Lung (tissue), 12 donors: ENCODE data around the gene ZNRD2. TPM values are rescaled to one million over a fixed set of nuclear protein-coding genes. Genes with fewer than 3 reads are reported as not detected.
A peak's percentile ranks its signal among the peaks of the same experiment; 100 is the strongest.

ENCODE experiments used
- ATAC-seq: fragments of 200-7000 bp; cut with Tn5 transposase; one replicate; pipeline ENCODE4 v1.9.1; 2020; ENCODE audit warnings: moderate number of reproducible peaks; ENCODE audit not compliant: insufficient read depth, low FRiP score
- DNase-seq, 3 donors: peaks; one replicate each; pipeline ENCODE4 v3.0.0-alpha.2; 2013 to 2017
- H3K27ac ChIP-seq, 2 donors: one replicate each; pipeline ENCODE4 v1.5.1; 2013; ENCODE audit warnings: mild to moderate bottlenecking in 2 of 2, moderate library complexity in 2 of 2, control low read depth in 1 of 2, inconsistent platforms in 1 of 2, low read depth in 1 of 2, low read length in 1 of 2
- H3K27me3 ChIP-seq, 3 donors: one replicate each; pipeline ENCODE4 v1.5.1; 2013; ENCODE audit warnings: low read length in 2 of 3; ENCODE audit not compliant: control insufficient read depth in 3 of 3, insufficient read depth in 3 of 3
- H3K36me3 ChIP-seq, 4 donors: one replicate each; pipeline ENCODE4 v1.5.1; 2013; ENCODE audit warnings: low read length in 4 of 4, mild to moderate bottlenecking in 1 of 4, moderate library complexity in 1 of 4; ENCODE audit not compliant: control insufficient read depth in 4 of 4, insufficient read depth in 4 of 4
- H3K4me1 ChIP-seq, 5 donors: one replicate each; pipeline ENCODE4 v1.5.1; 2013; ENCODE audit warnings: low read length in 5 of 5, mild to moderate bottlenecking in 2 of 5, moderate library complexity in 1 of 5; ENCODE audit not compliant: control insufficient read depth in 5 of 5, insufficient read depth in 5 of 5
- H3K4me3 ChIP-seq: one replicate; pipeline ENCODE4 v1.5.1; 2013; ENCODE audit warnings: mild to moderate bottlenecking, control low read depth, moderate library complexity
- H3K9ac ChIP-seq, 2 donors: one replicate each; pipeline ENCODE4 v1.5.1; 2013; ENCODE audit warnings: low read length in 2 of 2, control low read depth in 1 of 2; ENCODE audit not compliant: insufficient read depth in 1 of 2
- H3K9me3 ChIP-seq, 4 donors: one replicate each; pipeline ENCODE4 v1.5.1; 2013; ENCODE audit warnings: low read length in 3 of 4, mild to moderate bottlenecking in 1 of 4, moderate library complexity in 1 of 4; ENCODE audit not compliant: control insufficient read depth in 4 of 4, insufficient read depth in 3 of 4
- CTCF ChIP-seq: IDR thresholded peaks from 2 replicates; pipeline ENCODE4 v1.5.1; 2012; ENCODE audit warnings: mild to moderate bottlenecking; ENCODE audit errors: control extremely low read depth, extremely low read depth
- WGBS, 2 donors: extraction: QIAGEN DNeasy Blood & Tissue Kit; methylation state at CpG; one replicate each; pipeline ENCODE4 v1.1.7; 2013; 5-methylcytosine and 5-hydroxymethylcytosine counted together
- polyA plus RNA-seq, 2 donors: library from polyadenylated mRNA; stranded (reverse); fragments of 200-250 nt; gene quantifications; one replicate each; pipeline ENCODE4 v1.2.1, GENCODE V29; 2013
- total RNA-seq, 2 donors: library from RNA; depleted of rRNA in 1 of 2; stranded (reverse); fragments of >200 nt in 1 of 2; gene quantifications; one replicate each; pipeline ENCODE4 v1.2.1, GENCODE V29; 2014 to 2021
- donor health status: control.
- donor health status: control.
- donor health status: Bipolar disorder and iron deficiency.
- donor health status: healthy.
- donor health status: DM: yes; HTN: yes; CAD: no.

The ZNRD2 gene
- total and polyA plus RNA-seq, 4 donors: 22.0 to 81.5 (median 50.8) TPM

- no peak for DNase-seq
- no peak for ATAC-seq
- peaks cover 0 to 15% (median 3%) of the 10 kb centered on the region in 3 donors for H3K27me3 ChIP-seq
- WGBS, 2 donors: 78 to 89% methylated on average over 50 to 51 of the region's 51 CpGs
- H3K4me3 ChIP-seq: no peak overlapping the region
- H3K4me1 ChIP-seq: peaks cover 0 to 11% (median 0%) of the 10 kb centered on the region in 5 donors
- H3K9ac ChIP-seq: no peak overlapping the region
- H3K9me3 ChIP-seq: no peaks in the 10 kb centered on the region
- no peak overlapping the region for H3K27ac ChIP-seq
- peaks cover 0 to 46% (median 15%) of the 10 kb centered on the region in 4 donors for H3K36me3 ChIP-seq
- no peak for TF ChIP-seq CTCF
Observed at GRCh38 chr11:65585396-65586246, 15.3 kb downstream of the ZNRD2 start.

DNA sequence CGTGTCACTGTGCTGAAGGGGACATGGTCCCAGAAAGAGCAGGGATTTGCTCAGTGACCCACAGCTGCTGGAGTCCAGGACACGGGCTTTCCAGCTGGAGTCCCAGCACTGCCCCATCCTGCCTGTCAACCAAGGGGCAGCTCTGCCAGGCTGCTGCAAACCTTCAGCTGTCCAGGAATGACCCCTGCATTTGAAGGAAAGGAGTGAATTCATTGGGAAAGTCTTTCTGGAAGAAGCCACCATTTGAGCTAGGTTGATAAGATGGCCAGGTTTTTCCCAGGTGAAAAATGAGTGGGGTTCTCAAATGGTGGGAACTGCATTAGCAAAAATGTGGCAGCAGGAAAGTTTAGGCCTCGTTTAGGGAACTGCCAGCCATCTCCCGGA, 16.0 kb downstream of the ZNRD2 start:
- peaks cover 0 to 44% (median 15%) of the 10 kb centered on the region in 4 donors for H3K36me3 ChIP-seq
- WGBS, 2 donors: 81 to 87% methylated on average over 4 of the region's 4 CpGs
- DNase-seq (no peak), ATAC-seq (no peak)
- no peak overlapping the region for H3K27ac ChIP-seq
- H3K27me3 ChIP-seq: peaks cover 0 to 15% (median 3%) of the 10 kb centered on the region in 3 donors
- no peaks in the 10 kb centered on the region for H3K9me3 ChIP-seq
- H3K4me3 ChIP-seq: no peak overlapping the region
- H3K4me1 ChIP-seq: peaks cover 0 to 11% (median 0%) of the 10 kb centered on the region in 5 donors
- no peak for TF ChIP-seq CTCF
- H3K9ac ChIP-seq: no peak overlapping the region

GRCh38 chr11:65586676-65587075, 16.4 kb downstream of the ZNRD2 start:
- Histone ChIP-seq H3K9ac (no peak overlapping the region), H3K36me3 (peaks cover 0 to 40% (median 13%) of the 10 kb centered on the region in 4 donors), H3K9me3 (no peaks in the 10 kb centered on the region), H3K4me1 (peaks cover 0 to 11% (median 0%) of the 10 kb centered on the region in 5 donors), H3K4me3 (no peak overlapping the region), H3K27me3 (peaks cover 0 to 15% (median 3%) of the 10 kb centered on the region in 3 donors), H3K27ac (peak overlapping the region in 1 of 2 donors; percentile 49)
- WGBS, 2 donors: 79% methylated on average over 2 of the region's 2 CpGs
- TF ChIP-seq CTCF: no peak
- no peak for DNase-seq
- no peak for ATAC-seq
